ENCODE measurements around the gene LYST. TPM values are rescaled to one million over a fixed set of nuclear protein-coding genes. Genes with fewer than 3 reads are reported as not detected.
"Not testable (repeated sequence)": the region's sequence is repeated elsewhere in the genome, so short reads cannot be mapped to it uniquely, and the experiment has no call there.

LYST gene
- total RNA-seq, 4 donors from 2014 or later: 27.8 to 128 (median 41.3) TPM

DNA sequence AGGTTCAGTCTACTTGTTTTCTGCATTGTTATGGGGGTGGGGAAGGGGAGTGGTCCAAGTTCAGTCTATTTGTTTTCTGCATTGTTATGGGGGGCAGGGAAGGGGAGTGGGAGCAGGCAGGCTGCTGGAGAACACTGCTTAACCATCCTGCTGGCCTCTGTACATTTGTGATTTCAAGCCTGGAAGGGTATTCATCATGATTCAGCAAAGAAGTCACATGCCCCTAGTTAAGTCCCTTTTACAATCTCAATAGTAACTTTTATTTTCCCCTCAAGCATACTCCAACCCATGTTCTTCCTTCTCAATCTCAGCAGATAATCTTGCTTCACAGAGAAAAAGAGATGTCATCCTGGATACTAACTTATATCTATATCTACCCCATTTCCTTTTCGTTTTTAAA is 7.9 kb downstream of the LYST start:
- DNase-seq (ENCODE audit: low spot score) (no peak), ATAC-seq (ENCODE audit: low FRiP score) (no peak)
- TF ChIP-seq, protein P1, sequence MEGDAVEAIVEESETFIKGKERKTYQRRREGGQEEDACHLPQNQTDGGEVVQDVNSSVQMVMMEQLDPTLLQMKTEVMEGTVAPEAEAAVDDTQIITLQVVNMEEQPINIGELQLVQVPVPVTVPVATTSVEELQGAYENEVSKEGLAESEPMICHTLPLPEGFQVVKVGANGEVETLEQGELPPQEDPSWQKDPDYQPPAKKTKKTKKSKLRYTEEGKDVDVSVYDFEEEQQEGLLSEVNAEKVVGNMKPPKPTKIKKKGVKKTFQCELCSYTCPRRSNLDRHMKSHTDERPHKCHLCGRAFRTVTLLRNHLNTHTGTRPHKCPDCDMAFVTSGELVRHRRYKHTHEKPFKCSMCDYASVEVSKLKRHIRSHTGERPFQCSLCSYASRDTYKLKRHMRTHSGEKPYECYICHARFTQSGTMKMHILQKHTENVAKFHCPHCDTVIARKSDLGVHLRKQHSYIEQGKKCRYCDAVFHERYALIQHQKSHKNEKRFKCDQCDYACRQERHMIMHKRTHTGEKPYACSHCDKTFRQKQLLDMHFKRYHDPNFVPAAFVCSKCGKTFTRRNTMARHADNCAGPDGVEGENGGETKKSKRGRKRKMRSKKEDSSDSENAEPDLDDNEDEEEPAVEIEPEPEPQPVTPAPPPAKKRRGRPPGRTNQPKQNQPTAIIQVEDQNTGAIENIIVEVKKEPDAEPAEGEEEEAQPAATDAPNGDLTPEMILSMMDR (IDR thresholded peaks at IDR 0.05): no peak

DNA sequence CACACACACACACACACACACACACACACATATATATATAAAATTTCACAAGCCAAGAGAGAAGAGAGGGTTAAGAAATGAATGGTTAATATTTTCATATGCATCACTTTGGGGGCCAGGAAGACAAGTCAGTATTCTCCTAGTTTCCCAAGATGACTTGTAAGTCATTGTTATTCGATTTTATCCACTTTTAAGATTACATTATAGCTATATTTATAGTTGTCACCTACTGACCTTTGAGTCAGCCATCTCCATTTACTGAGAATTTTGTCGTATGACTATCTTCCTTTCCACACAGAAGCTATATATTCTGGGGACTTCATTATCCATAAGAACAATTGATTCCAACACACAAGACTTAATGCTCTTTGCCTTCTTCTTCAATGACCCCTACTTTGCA is 8.9 kb downstream of the LYST start:
- no peak for ATAC-seq (ENCODE audit: low FRiP score)
- no peak for DNase-seq (ENCODE audit: low spot score)
- TF ChIP-seq, protein P1 (IDR thresholded peaks at IDR 0.05): no peak

DNA sequence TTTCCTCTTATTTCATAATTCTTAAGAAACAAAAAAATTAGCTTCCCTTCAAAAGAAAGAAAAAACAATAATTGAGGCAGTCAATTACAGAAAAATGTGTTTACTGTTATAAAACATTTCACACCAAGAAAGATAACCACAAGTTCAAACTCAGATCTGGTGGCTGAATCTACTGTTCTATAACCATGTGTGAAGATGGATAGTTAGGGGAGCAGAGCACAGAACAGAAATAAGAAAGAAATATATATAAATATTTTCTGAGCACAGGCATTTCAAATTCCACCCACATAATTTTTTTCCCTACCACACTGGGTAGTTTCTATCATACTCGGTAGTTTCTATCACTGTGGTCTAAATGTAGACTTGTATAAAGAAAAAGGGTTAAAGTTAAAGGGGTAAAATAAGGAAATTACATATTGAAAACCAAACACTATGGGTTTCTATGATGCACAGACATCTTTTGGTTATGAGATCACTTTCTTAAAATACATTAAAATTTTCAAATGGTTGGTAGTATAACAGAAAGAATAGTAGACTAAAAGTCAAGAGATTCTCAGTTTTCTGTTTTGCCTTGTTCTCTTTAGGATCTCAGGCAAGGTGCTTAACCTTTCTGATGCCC is 10.8 kb downstream of the LYST start:
- DNase-seq (ENCODE audit: low spot score) (no peak), ATAC-seq (ENCODE audit: low FRiP score) (no peak)
- TF ChIP-seq, protein P1 (IDR thresholded peaks at IDR 0.05): no peak

DNA sequence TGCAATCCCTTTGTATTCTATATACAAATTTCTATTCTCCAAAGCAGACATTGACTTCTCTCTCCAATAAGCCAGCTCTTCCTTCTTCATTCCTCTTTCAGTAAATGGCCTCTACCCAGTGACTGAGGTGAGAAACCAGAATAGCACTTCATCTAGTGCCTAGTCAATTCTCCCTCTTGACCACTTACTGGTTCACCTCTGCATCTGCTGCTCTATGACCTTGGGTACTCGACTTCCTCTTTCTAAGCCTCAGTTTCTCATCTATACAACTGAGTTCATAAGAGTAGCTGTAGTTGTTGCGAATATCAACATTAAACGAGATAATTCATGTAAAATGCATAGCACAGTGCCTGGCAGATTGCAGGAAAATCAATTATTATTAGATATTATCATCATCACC is 12.4 kb downstream of the LYST start:
- TF ChIP-seq, protein P1 (IDR thresholded peaks at IDR 0.05): no peak
- DNase-seq (ENCODE audit: low spot score) (no peak), ATAC-seq (ENCODE audit: low FRiP score) (no peak)

DNA sequence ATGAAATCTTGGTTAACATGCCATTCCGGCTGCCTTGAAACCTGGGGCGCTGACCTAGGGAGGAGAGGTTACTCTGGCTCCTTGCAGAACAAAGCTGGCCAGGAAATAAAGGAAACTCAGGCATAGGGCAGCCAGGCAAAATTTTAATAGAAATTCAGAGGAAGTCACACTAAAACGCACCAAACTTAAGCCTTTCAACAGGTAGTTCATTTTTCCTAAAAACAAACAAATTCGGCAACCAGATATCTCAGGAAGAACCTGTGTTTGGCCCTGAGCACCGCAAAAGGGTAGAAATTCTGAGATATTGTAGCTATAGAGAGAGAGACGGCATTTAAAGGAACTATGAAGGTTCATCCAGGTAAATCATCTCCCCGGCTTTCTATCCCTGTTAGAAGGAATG is 13.1 kb downstream of the LYST start:
- DNase-seq (ENCODE audit: low spot score): no peak
- no peak for ATAC-seq (ENCODE audit: low FRiP score)
- TF ChIP-seq, protein P1 (IDR thresholded peaks at IDR 0.05): no peak

DNA sequence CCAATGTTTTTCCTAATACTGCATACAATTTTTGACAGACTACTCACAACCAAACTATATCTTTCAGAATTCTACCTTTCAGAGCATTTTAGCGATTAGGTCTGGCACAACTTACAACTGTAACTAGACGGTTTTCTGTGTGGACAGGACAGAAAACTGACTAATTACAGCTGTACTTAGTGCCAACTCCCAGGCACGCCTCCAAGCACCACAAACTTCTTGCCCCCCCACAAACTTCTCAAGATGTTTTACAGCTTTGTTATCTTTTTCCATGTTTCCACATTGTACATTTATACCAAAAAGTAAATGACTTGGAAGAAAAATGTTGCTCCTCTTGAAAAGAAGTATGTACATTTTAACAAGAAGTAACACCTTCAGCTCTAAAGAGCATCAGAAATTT is 13.8 kb downstream of the LYST start:
- DNase-seq (ENCODE audit: low spot score) (no peak), ATAC-seq (ENCODE audit: low FRiP score) (peak; percentile 51)
- TF ChIP-seq, protein P1 (IDR thresholded peaks at IDR 0.05): no peak

DNA sequence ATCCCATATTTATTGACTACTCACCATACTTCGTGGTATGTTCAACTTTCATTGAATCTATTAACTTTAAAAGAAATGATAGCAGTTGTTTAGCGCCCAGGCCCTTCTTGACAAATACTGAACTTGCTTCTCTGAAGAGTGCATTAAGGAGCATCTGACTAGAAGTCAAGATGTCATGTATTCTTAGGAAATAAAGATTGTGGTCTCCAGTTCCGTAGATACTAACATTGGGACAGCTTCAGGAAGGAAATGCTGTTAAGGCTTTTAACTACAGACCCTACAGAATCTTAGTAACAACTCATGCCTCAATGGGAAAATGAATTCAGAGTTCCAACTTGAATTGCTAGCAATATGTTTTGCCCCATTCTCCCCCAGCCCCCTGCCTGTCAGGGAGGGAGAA is 14.8 kb downstream of the LYST start:
- no peak for DNase-seq (ENCODE audit: low spot score)
- ATAC-seq (ENCODE audit: low FRiP score): no peak
- TF ChIP-seq, protein P1 (IDR thresholded peaks at IDR 0.05): no peak

DNA sequence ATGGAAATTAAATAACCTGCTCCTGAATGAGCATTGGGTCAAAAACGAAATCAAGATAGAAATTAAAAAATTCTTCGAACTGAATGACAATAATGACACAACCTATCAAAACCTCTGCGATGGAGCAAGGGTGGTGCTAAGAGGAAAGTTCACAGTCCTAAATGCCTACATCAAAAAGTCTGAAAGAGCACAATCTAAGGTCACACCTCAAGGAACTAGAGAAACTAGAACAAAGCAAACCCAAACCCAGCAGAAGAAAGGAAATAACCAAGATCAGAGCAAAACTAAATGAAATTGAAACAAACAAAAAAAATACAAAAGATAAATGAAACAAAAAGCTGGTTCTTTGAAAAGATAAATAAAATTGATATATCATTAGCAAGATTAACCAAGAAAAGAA is 18.5 kb downstream of the LYST start:
- not testable (repeated sequence) for ATAC-seq (ENCODE audit: low FRiP score); DNase-seq (ENCODE audit: low spot score)

DNA sequence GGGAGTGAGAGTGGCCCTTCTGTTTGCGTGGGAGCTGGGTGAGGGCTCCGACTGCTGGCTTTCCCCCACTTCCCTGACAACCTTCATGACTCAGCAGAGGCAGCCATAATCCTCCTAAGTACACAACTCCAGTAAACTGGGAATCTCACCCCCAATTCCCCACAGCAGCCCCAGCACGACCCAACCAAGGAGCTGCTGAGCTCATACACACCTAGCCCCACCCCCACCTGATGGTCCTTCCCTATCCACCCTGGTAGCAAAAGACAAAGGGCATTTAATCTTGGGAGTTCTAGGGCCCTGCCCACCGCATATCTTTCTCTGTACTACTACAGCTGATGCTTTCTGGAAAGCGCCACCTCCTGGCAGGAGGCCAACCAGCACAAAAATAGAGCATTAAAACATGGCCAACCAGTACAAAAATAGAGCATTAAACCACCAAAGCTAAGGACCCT is 21.0 kb downstream of the LYST start:
- not testable (repeated sequence) for DNase-seq (ENCODE audit: low spot score); ATAC-seq (ENCODE audit: low FRiP score)
